GM19397 (cell line): ENCODE measurements around the gene RASSF4.

Experiments used
- ATAC-seq: cut with Tn5 transposase; IDR thresholded peaks from one replicate; pipeline ENCODE4 v1.9.1; 2021; ENCODE audit warnings: mild to moderate bottlenecking, moderate library complexity; ENCODE audit not compliant: unreplicated experiment

RASSF4 gene

DNA sequence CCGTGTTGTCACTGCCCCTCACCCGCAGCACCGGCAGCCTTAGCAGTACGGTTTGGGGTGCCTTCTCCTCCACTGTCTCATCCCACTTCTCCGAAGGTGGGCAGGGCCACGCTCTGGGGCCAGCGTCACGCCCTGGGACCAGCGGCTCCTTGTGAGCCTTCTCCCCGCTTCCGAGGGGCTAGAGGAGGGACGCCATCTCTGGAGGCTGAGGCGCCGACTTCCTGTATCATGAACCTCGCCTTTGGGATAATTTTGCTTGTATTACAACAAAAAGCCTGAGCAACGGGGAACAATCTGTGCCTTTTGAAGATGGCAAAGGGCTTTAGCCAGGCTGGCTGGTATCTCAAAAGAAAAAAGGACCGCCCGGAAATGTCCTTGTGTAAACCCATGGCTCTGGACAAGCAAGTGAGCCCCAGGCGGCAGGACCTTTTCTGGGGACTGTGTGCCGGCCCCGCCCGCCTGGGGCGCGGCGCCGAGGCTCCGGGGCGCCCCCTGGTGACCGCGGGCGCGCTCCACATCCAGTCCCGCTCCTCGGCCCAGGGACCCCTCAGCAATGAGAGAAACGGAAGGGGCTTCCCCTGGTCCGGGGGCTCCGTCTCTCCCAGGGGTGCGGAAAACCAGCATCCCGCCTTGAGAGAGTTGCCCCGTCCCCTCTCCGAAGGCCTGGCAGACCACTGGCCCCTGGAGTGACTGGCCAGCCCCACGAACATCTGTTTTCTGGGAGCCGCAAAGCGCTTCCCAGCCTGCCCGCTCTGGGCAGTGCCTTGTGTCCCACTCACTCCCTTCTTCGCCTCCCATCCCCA, 15.2 kb downstream of the RASSF4 start:
- peak; percentile 62 for ATAC-seq

DNA sequence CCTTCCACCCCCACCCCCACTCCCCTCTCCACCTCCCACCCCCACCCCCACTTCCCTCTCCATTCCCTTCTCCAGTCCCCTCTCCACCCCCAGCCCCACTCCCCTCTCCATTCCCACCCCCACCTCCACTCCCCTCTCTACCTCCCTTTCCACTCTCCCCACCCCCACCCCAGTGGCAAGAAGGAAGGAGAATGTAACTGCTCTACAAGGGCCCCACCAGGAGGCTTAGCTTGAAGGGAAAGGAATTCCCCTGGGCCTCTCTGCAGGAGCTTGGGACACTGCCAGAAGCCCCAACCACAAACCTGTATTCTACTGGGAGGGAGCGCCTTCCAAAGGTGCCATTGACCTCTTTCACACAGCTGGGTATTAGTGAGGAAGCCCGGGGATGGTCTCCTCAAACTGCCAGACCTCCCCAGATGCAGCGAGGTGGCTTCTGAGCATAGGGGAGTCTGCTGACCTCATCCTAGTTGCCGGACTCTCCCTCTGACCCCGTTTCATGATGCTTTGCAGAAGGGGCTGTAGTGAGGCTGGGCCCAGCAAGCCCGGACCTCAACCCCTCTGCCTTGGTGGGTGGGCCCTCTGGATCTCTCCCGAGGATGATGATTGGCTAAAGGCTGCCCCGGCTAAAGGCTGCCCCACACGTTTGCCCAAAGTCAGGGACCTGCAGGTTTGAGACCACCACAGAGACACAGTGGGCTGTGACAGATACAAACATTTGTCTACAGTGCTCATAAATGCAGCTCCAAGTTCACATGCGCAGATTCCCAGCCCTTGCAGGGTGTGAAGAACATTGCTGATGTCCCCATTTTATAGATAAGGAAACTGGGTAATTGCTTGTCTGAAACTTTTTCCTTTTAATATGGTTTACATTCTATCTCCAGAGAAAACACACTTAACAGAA, 16.1 kb downstream of the RASSF4 start:
- no peak for ATAC-seq

- ATAC-seq, result no peak
Observed at GRCh38 chr10:44976352-44977198, 17.0 kb downstream of the RASSF4 start.

DNA sequence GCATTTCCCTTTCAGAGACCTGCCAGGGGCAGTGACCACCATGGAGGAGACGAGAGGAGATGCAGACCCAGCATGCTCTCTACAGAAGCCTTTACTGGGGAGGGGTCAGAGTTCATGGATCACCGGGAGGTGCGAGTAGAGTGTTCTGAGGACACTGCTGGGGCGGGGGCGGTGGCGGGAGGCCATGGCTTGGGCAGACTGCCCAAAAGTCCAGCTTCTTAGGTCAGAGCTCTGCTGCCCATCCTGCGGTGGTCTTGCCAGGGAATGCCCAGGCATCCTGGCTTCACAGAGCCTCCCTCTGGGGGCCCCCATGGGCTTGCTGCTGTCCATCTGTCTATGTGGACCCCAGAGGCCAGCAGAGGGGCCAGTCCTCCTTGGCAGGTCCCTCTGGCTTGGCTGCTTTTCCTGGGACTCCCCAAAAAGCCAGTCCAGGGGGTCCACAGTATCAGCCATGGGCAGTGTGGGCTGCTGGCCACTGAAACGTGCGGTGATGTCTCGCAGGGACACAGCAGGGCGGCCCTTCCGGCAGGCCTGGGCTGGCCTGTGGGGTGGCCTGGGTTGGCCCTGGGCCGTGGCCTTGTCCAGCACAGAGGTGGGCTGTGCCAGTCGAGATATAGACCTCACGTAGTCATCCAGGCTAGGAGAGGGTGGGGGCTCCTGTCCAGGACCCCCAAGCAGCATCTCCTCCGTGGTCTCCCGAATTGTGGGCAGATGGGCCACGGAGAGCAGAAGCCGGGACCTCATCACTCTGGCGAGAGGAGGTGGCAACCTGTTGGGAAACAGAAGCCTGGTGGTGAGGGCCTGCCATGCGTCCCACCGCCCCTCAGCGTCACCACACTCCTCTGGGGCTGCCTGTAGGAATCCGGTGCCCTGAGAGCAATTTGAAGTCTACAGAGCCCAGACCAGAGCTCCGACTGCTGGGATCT, 17.9 kb downstream of the RASSF4 start:
- no peak for ATAC-seq

GRCh38 chr10:44978213-44978569, 18.6 kb downstream of the RASSF4 start:
- no peak for ATAC-seq

GRCh38 chr10:44978570-44979280, 19.1 kb downstream of the RASSF4 start, which contains the start of gene DEPP1:
DEPP1 (minus strand) TSS chr10:44978809; CDS start chr10:44978030, 779 bp downstream.
- no peak for ATAC-seq

GRCh38 chr10:44979281-44980191, 19.9 kb downstream of the RASSF4 start:
- no peak for ATAC-seq

GRCh38 chr10:44980309-44981171, 20.9 kb downstream of the RASSF4 start:
- no peak for ATAC-seq

GRCh38 chr10:44981172-44982113, 21.8 kb downstream of the RASSF4 start:
- peak; percentile 40 for ATAC-seq

- no peak for ATAC-seq
Observed at GRCh38 chr10:44982114-44982460, 22.5 kb downstream of the RASSF4 start.

DNA sequence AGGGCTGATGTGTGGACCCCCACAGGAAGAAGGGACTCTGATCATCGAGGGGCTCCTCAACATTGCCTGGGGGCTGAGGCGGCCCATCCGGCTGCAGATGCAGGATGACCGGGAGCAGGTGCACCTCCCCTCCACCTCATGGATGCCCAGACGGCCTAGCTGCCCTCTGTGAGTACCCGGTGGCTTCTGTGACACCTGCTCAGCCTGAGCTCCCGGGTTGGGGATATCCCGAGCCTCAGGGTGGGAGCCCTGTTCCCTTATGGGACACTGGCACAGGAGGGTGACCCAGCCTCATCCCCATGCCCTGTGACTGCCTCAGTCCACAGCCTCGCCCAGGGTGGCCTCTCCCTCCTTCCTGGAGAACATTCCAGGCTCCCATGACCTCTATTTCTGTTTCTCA, 22.9 kb downstream of the RASSF4 start:
- ATAC-seq, result no peak

DNA sequence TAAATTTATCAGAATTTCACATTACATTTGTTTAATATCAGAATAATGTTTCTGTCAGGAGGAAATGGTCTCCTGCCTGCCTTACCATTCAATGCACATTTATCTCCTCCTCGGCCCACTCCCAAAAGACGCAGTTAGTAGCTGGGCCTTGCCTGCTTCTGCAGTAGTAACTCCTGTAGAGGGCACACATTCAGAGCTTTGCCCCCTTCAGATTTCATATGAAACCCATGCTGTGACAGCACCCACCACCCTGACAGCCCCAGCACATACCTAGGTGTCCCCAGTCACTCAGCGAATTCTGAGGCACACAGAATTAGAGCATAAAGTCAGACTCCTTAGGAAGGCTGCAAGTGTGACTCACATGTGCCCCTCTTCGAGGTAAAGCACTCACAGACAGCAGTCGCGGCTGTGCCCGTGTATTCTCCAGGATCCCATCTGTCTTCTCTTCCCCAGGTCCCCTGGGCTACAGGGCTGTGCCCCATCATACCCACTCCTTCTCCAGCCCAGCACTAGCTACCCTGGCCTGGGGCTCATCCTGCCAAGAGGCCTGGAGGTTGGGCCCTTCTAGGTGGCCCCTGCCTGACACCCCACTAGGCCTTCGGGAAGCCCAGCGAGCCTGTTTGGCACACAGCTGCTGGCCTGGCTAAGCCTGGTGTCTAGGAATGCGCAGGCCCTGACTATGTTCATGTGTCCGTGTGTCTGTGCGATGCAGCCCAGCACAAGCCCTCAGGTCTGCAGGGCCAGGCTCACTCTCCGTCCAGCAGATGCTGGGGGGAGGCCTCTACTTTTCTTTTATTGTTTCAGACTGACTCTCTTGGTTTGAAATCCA, 23.7 kb downstream of the RASSF4 start:
- ATAC-seq, result no peak

- no peak for ATAC-seq
Observed at GRCh38 chr10:44983895-44984278, 24.3 kb downstream of the RASSF4 start.

DNA sequence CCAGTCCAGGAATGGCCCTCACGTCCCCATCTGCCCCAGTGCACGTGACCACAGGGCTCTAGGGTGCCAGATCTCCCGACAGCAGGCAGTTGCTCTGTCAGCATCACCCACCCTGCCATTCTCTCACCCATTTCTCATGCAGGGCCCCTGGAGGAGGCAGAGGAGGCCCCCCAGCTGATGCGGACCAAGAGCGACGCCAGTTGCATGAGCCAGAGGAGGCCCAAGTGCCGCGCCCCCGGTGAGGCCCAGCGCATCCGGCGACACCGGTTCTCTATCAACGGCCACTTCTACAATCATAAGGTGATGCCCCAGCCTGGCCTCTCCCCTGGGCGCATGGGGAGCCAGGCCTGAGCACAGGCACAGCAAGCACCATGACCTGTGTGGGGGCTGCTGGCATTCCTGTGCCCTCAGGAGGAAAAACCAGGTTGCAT, 25.1 kb downstream of the RASSF4 start:
- no peak for ATAC-seq

DNA sequence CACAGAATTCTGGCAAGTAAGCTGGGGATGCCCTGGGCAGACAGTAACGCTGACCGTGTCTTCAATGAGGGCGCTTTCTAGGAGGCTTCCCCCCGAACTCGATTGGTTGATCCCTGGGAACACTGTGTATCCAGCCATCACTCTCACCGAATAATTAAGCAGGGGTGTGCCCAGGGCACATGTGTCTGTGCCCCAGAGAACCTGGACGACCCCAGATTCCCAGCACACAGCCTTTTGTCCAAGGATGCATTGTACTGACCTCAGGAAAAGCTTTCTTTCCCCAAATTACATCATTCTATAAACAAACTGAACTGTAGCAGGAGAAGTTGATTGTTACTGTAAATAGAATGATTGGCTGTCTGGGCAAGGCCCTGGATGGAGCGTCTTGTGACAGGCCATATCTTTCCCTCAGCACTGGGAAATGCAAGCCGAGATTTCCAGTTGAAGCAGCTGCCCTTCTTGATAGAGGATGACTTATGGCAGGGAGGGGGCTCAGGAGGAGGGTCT, 25.6 kb downstream of the RASSF4 start:
- ATAC-seq, result no peak
